ENCODE measurements around the gene MDH1.
A peak's percentile ranks its signal among the peaks of the same experiment; 100 is the strongest.
"Not testable (repeated sequence)": the region's sequence is repeated elsewhere in the genome, so short reads cannot be mapped to it uniquely, and the experiment has no call there.

MDH1 gene

GRCh38 chr2:63589148-63589958 lies 590 bp downstream of the MDH1 start:
- peak in 1 of 2 donors; percentile 14 for DNase-seq

DNA sequence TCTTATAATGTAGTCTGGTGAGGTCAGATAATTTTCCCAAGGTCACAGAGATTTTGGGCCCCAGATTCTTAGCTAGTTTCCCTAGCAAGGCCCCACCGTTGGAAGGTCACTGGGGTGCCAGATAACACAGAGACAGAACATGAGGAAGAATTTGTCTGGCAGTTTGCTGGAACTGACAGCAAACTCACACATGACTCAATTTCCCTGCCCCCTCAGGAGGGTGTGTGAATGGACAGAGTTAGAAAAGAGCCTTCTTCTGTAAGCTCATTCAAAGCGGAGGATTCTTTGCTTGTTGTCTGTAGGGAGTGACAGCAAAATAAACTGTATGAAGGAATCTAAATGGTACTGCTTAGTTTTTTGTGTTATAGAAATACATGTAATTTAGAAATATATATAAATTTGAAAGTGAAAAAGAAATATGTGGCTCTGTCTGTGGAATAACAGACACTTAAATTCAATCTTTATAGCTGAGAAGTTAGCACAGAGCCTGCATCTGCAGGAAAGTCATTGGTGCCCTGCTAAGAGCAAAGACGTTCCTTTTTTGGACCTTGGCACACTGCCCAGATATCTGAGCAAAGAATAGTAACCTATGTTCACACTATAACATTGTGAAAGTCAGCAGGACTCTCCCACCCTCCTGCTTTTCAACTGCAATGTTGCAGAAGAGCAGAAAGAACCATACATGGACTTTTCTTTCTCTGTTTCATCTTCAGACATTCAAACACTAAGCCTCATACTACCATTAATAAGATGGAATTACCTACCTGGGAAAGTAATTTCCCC lies 2.1 kb downstream of the MDH1 start:
- DNase-seq, result no peak

GRCh38 chr2:63591566-63592175 lies 2.9 kb downstream of the MDH1 start:
- no peak for DNase-seq

DNA sequence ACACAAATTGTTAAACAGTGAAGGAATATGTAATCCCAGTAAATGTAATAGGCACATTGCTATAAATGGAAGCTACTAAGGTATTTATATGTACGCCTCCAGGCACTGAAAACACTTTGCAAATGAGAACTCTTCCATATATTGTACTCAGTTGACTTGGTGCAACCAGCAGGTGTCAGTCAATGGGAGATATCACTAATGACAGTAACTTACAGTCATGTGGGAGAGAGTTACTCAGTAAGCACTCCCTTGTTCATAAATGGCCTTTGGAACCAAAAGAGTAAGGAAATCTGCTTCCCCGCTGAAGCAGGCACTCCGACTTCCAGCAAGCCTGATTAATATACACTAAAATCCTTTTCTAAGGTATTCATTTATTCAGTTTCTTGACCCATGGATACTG lies 5.9 kb downstream of the MDH1 start:
- DNase-seq, result no peak

GRCh38 chr2:63596401-63596883 lies 7.7 kb downstream of the MDH1 start:
- DNase-seq, result no peak

- DNase-seq, result no peak
Measured at GRCh38 chr2:63598981-63599380, 10.2 kb downstream of the MDH1 start.

GRCh38 chr2:63600881-63601460 lies 12.2 kb downstream of the MDH1 start:
- DNase-seq, result no peak

- DNase-seq, result no peak
Measured at GRCh38 chr2:63604666-63605065, 15.9 kb downstream of the MDH1 start.

DNA sequence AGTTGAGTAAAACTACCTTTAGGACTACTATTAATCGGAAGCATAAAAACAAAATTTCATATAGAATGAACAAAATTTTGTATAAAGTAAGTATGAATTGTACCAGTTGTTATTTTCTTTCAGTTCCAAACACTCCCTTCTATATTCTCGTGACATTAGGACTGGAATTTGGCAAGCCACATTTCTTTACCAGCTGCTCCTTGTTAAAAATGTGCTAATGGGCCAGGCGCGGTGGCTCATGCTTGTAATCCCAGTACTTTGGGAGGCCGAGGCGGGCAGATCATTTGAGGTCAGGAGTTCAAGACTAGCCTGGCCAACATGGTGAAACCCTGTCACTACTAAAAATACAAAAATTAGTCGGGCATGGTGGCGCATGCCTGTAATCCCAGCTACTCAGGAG lies 20.1 kb downstream of the MDH1 start:
- not testable (repeated sequence) for DNase-seq

GRCh38 chr2:63610525-63610924 lies 21.8 kb downstream of the MDH1 start:
- no peak for DNase-seq

- DNase-seq, result no peak
Measured at GRCh38 chr2:63613391-63613901, 24.7 kb downstream of the MDH1 start.

DNA sequence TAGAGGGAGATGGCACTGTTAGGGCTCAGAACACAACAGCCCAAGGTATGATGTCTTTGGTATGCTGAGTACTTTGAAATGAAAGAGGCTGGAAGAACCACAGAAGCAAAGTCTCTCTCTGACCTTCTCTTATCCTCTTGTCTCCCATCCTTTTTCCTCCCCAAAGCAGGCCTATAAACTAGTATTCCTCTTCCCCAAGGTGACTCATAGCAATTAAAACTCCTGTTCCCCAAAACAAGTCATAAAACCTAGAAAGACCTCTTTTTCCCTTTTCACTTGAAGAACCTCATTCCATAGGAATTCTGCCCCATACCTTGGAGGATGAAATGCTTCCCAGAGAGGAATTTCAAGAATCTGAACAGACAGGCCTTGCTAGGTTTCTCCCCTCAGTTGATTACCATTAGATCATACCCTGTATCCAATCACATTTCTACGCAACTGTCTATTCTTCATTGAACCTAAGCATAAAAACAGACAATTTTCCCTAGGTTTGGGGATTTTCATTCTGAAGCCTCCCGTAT lies 25.7 kb downstream of the MDH1 start:
- DNase-seq, result no peak

DNA sequence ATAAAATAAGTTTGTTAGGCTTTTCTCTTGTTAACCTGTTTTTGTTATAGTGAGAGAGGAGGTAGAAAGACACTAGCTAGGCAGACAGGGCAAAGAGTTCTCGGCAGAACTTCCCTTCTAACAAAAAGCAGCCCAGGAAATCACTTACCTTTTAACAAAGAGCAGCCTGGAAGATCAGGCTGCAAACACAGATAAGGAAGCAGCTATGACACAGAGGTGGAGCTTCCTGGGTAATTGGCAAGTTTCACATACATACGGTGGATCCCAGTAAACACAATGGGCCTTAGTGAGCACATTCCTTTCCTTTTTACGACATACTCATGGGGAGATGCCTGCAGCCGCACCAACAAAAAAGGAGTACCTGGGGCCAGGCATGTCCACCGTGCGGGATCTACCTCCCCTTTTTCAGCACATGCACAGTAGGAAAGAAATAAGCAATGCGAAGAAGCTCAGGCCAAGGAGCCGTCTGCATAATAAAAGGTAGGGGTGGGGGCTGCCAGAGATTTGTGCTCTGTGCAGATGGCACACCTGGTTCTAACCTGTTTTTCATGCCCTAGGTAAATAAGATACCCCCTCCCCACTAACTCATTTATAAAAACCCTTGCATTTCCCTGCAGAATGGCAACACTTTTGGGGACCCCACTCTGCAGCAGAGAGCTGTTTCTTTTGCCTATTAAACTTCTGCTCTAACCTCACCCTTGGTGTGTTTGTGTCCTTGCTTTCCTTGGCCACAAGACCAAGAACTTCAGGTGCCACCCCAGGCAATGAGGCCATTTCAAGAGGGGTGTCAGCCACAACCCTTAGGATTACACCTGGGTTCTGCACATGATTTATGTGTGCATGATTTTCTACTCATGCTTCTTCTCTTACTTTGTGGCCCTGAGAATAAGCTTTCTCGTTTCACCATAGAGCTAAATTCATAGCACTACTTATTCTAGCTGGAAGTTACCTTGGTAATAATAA lies 26.5 kb downstream of the MDH1 start:
- no peak for DNase-seq

- no peak for DNase-seq
Measured at GRCh38 chr2:63617366-63617765, 28.6 kb downstream of the MDH1 start.

DNA sequence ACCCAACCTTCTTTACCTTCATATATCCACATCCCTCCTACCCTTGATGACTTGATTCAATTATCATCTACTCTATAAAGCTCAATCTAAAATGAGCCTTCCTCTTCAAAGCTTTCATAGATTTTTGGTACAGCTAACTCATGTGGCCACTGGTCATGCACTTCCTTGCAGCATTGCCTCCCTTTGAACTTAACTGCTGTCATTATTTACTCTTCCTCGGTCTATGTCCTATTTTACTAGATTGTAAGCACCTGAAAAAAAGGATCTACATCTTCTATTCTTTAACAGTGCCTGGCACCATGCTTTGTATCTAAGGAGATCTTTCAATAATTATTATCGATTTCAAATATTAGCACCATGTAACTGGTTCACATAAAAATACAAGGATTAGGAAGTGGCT lies 30.6 kb downstream of the MDH1 start:
- DNase-seq, result no peak

DNA sequence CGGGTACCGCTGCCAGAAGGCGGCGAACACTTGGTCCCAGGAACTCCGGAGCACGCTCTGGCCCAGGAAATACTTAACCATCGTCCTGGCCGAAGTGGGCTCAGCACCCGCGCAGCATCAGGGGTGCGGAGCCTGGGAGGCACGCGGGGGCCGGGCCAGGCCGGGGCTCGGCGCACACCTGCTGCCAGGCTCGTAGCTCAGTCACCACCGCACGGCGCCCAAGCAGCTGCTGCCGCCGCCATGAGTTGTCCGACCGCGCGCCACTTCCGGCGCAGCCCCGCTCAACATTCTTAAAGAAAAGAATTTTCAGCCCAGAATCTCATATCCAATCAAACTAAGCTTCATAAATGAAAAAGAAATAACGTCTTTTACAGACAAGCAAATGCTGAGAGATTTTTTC lies 34.0 kb downstream of the MDH1 start:
- DNase-seq, result no peak

GRCh38 chr2:63623763-63624162 lies 35.0 kb downstream of the MDH1 start:
- DNase-seq, result not testable (repeated sequence)

DNA sequence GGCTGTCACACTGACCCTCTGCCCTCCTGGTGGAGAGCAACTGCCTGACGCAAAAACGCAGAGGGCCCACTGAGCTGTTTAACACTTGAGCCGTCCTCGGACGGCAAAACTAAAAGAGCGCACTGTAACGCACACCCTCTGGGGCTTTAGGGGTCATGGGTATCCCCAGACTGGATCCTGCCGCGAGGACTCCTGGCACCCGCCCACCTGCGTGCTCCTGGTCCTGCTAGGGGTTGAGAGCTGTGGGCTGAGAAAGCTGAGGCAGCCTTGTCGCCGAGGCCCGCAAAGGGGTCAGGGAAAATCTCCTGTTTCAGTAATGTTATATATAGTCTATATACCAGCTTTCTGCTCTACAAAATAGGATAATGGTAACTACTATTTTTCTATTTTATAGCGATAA lies 39.1 kb downstream of the MDH1 start:
- no peak for DNase-seq

DNA sequence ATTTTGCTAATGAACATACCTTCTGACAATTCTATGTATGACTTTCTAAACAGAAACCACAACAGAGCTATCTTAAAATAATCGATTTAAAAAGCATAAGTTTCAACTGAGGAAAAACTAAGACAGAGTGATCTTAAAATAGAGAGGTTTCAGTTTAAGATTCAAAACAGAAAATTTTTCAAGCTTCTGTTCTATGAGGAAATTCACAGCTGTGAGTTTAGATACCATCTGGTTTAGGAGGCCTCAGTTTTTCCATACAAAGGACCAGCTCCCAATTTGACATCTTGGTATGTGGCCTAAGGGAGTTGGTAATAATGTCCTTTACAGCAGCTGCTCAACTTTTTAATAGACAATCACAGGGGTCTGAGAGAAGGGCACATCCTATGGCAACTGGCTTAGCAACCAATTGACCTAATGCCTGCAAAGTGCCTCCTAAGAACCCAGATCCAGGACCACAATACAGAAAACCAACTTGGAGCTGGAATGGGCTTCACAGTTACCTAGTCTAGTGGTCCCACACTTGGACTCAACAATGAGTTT lies 39.7 kb downstream of the MDH1 start:
- DNase-seq, result no peak

- no peak for DNase-seq
Measured at GRCh38 chr2:63631501-63631900, 42.7 kb downstream of the MDH1 start.

- no peak for DNase-seq
Measured at GRCh38 chr2:63632382-63632781, 43.6 kb downstream of the MDH1 start.
